Measurements from ENCODE around the gene PECR.

DNA sequence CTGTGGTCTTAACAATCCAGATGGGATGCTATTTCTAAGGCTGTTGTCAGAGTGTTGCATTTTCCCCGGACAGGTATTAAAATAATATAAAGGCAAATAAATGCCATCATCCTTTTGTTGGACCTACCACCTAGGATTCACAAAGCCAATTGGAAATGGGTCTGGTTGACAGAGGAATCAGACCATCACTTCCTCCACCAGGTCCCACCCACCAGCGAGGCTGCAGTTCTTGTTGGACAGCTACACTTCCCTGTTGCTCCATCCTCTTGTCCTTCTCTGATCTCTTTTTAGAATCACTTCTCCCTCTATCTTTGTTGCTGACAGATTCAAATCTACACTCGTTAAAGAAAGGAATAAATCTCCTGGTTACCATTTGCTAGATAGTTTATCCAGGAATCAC lies 1.2 kb upstream of the PECR start:
- TF ChIP-seq FOXM1 (IDR thresholded peaks at IDR 0.05; ENCODE audit: borderline replicate concordance, low read depth) (no peak), EGR1 (IDR thresholded peaks at IDR 0.05) (no peak), CEBPB (IDR thresholded peaks at IDR 0.05) (no peak), YY1 (IDR thresholded peaks at IDR 0.05; ENCODE audit: low read depth) (no peak), EP300 (IDR thresholded peaks at IDR 0.05; ENCODE audit: borderline replicate concordance) (no peak), NFIC (IDR thresholded peaks at IDR 0.05) (no peak), RAD21 (IDR thresholded peaks at IDR 0.05; ENCODE audit: low read depth) (no peak), TCF12 (IDR thresholded peaks at IDR 0.05; ENCODE audit: low read depth) (no peak), TEAD4 (IDR thresholded peaks at IDR 0.05) (no peak), CREB1 (IDR thresholded peaks at IDR 0.05; ENCODE audit: low read depth) (no peak)
- TF ChIP-seq, protein P1, sequence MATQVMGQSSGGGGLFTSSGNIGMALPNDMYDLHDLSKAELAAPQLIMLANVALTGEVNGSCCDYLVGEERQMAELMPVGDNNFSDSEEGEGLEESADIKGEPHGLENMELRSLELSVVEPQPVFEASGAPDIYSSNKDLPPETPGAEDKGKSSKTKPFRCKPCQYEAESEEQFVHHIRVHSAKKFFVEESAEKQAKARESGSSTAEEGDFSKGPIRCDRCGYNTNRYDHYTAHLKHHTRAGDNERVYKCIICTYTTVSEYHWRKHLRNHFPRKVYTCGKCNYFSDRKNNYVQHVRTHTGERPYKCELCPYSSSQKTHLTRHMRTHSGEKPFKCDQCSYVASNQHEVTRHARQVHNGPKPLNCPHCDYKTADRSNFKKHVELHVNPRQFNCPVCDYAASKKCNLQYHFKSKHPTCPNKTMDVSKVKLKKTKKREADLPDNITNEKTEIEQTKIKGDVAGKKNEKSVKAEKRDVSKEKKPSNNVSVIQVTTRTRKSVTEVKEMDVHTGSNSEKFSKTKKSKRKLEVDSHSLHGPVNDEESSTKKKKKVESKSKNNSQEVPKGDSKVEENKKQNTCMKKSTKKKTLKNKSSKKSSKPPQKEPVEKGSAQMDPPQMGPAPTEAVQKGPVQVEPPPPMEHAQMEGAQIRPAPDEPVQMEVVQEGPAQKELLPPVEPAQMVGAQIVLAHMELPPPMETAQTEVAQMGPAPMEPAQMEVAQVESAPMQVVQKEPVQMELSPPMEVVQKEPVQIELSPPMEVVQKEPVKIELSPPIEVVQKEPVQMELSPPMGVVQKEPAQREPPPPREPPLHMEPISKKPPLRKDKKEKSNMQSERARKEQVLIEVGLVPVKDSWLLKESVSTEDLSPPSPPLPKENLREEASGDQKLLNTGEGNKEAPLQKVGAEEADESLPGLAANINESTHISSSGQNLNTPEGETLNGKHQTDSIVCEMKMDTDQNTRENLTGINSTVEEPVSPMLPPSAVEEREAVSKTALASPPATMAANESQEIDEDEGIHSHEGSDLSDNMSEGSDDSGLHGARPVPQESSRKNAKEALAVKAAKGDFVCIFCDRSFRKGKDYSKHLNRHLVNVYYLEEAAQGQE (IDR thresholded peaks at IDR 0.05; ENCODE audit: low read depth) = peak; percentile 19; the same call in 1 of the 2 replicates
- TF ChIP-seq, protein P2, sequence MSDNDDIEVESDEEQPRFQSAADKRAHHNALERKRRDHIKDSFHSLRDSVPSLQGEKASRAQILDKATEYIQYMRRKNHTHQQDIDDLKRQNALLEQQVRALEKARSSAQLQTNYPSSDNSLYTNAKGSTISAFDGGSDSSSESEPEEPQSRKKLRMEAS (IDR thresholded peaks at IDR 0.05) = no peak

Data from Ishikawa (cell line).